Osteoblast (primary cell): ENCODE data around the gene COL13A1. TPM values are rescaled to one million over a fixed set of nuclear protein-coding genes. Genes with fewer than 3 reads are reported as not detected.
A peak's percentile ranks its signal among the peaks of the same experiment; 100 is the strongest.

Experiments
- DNase-seq: peaks from one replicate; pipeline ENCODE4 v3.0.0; 2011; ENCODE audit warnings: low spot score, mixed read lengths; ENCODE audit not compliant: insufficient read length; ENCODE audit errors: missing footprints
- H2AFZ ChIP-seq: 2 replicates; pipeline ENCODE4 v1.6.0; 2011; ENCODE audit warnings: mild to moderate bottlenecking, low read length
- H3K27ac ChIP-seq: 2 replicates; pipeline ENCODE4 v1.5.1; 2011; ENCODE audit warnings: mild to moderate bottlenecking, low read depth, low read length, moderate library complexity
- H3K27me3 ChIP-seq: 2 replicates; pipeline ENCODE4 v1.6.0; 2012; ENCODE audit warnings: mild to moderate bottlenecking, control low read depth, inconsistent platforms, low read length, moderate library complexity; ENCODE audit not compliant: insufficient read depth
- H3K36me3 ChIP-seq: 2 replicates; pipeline ENCODE4 v1.5.1; 2011; ENCODE audit warnings: mild to moderate bottlenecking, low read length, control low read depth, moderate library complexity; ENCODE audit not compliant: insufficient read depth
- H3K4me1 ChIP-seq: 2 replicates; pipeline ENCODE4 v1.5.1; 2011; ENCODE audit warnings: mild to moderate bottlenecking, low read length, control low read depth, moderate library complexity; ENCODE audit not compliant: insufficient read depth
- H3K4me2 ChIP-seq: 2 replicates; pipeline ENCODE4 v1.6.0; 2011; ENCODE audit warnings: mild to moderate bottlenecking, low read length; ENCODE audit not compliant: insufficient read depth
- H3K4me3 ChIP-seq: fragments of 200-600 bp; sonication (generic); 3 replicates; pipeline ENCODE4 v1.5.1; 2012; ENCODE audit warnings: mild to moderate bottlenecking, low read length, inconsistent platforms; ENCODE audit not compliant: insufficient read depth
- H3K79me2 ChIP-seq: 2 replicates; pipeline ENCODE4 v1.6.0; 2012; ENCODE audit warnings: mild to moderate bottlenecking, low read length, control low read depth, inconsistent platforms; ENCODE audit not compliant: insufficient read depth
- H3K9me3 ChIP-seq: 2 replicates; pipeline ENCODE4 v1.5.1; 2011; ENCODE audit warnings: low read depth, low read length, control low read depth
- H4K20me1 ChIP-seq: 2 replicates; pipeline ENCODE4 v1.6.0; 2012; ENCODE audit warnings: mild to moderate bottlenecking, low read length, control low read depth; ENCODE audit not compliant: insufficient read depth
- total RNA-seq: library from RNA; depleted of rRNA; stranded (reverse); fragments of >200 nt; gene quantifications from 2 replicates; pipeline ENCODE4 v1.2.3, GENCODE V29; 2012
- TF ChIP-seq, protein P1 (sequence below): IDR thresholded peaks from 2 replicates; pipeline ENCODE4 v1.5.1; 2011; ENCODE audit warnings: mild to moderate bottlenecking, low read depth, low read length, moderate library complexity; ENCODE audit errors: extremely low read depth

COL13A1 gene
- total RNA-seq, 1 donor = 1.1 TPM

DNA sequence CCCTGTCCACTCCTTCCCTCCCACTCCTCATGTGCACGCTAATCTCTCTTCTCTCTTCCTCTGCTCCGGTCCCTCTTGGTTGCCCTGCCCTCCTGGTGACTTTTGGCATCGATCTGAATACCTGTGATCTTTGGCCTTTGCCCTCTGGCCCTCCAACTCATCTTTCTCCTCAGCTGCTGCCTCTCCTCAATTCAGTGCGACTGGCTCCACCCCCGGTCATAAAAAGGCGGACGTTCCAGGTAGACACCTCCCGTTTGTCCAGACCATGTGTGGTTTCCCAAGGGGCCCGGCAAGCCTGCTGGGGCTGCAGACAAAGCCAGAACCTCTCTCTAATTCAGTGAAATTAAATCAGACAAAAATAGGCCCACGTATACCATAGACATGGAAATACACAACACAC is 96.8 kb downstream of the COL13A1 start:
- Histone ChIP-seq H3K27me3 (no peaks in the 10 kb centered on the region), H3K79me2 (no peaks in the 10 kb centered on the region), H3K36me3 (no peaks in the 10 kb centered on the region), H3K4me2 (no peak overlapping the region), H3K4me3 (no peak overlapping the region), H2AFZ (no peak overlapping the region), H3K4me1 (no peaks in the 10 kb centered on the region), H3K27ac (no peak overlapping the region), H4K20me1 (no peaks in the 10 kb centered on the region), H3K9me3 (no peaks in the 10 kb centered on the region)
- DNase-seq = peak; percentile 41
- TF ChIP-seq, protein P1, sequence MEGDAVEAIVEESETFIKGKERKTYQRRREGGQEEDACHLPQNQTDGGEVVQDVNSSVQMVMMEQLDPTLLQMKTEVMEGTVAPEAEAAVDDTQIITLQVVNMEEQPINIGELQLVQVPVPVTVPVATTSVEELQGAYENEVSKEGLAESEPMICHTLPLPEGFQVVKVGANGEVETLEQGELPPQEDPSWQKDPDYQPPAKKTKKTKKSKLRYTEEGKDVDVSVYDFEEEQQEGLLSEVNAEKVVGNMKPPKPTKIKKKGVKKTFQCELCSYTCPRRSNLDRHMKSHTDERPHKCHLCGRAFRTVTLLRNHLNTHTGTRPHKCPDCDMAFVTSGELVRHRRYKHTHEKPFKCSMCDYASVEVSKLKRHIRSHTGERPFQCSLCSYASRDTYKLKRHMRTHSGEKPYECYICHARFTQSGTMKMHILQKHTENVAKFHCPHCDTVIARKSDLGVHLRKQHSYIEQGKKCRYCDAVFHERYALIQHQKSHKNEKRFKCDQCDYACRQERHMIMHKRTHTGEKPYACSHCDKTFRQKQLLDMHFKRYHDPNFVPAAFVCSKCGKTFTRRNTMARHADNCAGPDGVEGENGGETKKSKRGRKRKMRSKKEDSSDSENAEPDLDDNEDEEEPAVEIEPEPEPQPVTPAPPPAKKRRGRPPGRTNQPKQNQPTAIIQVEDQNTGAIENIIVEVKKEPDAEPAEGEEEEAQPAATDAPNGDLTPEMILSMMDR = no peak

DNA sequence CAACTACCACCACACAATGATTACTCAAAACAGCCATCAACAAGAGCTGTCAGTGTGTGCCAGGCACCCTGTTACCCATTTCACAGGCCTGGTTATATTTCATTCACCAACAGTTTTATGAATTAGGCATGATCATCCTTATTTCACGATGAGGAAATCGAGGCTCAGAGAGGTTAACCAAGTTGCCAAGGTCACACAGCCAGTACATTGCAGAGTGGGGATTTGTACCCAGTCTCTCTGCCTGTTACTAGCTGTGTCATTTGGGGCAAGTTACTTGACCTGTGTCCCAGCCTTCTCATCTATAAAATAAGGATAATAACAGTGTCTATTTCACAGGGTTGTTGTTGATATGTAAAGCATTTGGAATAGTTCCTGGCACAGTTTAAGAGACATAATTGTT is 97.2 kb downstream of the COL13A1 start:
- Histone ChIP-seq H3K27me3 (no peaks in the 10 kb centered on the region), H3K27ac (no peak overlapping the region), H3K4me1 (no peaks in the 10 kb centered on the region), H3K4me2 (no peak overlapping the region), H3K4me3 (no peak overlapping the region), H3K9me3 (no peaks in the 10 kb centered on the region), H2AFZ (no peak overlapping the region), H4K20me1 (no peaks in the 10 kb centered on the region), H3K36me3 (no peaks in the 10 kb centered on the region), H3K79me2 (no peaks in the 10 kb centered on the region)
- TF ChIP-seq, protein P1 = no peak
- DNase-seq = peak; percentile 5

DNA sequence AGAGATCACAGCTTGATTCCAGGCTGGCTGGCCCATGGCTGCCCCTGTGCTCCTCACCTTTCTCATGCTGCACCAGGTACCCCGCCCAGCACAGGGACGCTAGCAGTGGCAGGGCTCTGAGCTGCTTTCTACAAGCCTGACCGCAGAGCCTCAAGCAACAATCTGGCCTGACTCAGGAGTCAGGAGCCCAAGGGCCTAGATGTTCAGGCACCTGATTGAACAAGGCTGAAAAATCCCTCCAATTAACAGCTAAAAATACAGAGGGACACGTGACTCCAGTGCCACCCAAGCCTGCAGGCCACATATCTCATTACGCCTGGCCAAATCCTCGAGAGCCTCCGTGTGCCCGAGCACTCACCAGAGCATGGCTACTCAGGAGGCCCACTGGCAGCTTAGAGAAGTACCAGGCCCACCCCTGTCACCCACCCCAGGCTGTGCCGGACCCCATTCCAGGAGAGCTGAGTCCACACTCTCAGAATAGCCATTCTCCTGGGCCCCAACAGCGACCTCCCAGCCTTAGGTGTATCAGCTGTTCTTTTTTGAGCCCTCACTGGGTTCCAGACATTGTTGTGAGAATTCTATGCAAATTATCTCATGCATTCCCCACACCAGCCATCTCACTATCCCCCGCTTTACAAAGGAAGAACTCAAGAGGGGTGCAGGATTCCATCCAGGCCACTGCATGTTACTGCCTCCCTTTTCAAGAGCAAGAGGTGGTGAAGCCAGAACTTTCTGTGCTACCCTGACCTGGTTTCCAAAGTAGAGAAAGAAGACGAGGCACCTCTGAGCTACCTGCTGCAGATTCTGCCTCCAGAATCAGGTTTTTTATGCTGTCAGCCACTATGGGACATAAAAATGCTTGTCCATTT is 98.3 kb downstream of the COL13A1 start:
- H3K27ac ChIP-seq = no peak overlapping the region
- TF ChIP-seq, protein P1 = no peak
- H4K20me1 ChIP-seq = no peaks in the 10 kb centered on the region
- peak; percentile 81 for DNase-seq
- no peaks in the 10 kb centered on the region for H3K9me3 ChIP-seq
- H3K4me1 ChIP-seq = no peaks in the 10 kb centered on the region
- H3K4me2 ChIP-seq = no peak overlapping the region
- no peak overlapping the region for H2AFZ ChIP-seq
- no peaks in the 10 kb centered on the region for H3K79me2 ChIP-seq
- H3K36me3 ChIP-seq = no peaks in the 10 kb centered on the region
- H3K4me3 ChIP-seq = no peak overlapping the region
- H3K27me3 ChIP-seq = no peaks in the 10 kb centered on the region

DNA sequence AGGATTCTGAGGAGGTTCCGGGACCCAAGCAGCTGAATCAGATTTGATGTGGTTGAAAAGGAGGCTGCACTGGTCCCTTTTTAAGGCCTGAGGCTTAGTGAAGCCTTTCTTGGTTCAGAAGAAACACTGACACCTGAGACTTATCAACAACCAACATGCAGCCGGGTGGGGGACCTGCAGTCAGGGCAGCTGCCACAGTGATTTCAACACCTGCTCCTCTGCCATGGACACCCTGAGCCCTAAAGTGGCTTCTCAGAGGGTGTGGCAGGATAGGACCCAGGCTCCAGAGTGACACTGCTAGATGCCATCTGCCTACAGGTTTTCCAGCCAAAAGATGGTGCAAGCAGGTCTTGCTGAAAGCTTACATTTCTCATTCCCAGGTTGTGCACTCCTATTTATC is 99.3 kb downstream of the COL13A1 start:
- peak; percentile 60 for DNase-seq
- H3K79me2 ChIP-seq = no peaks in the 10 kb centered on the region
- TF ChIP-seq, protein P1 = no peak
- no peak overlapping the region for H3K4me3 ChIP-seq
- no peaks in the 10 kb centered on the region for H3K9me3 ChIP-seq
- H2AFZ ChIP-seq = no peak overlapping the region
- H3K27me3 ChIP-seq = no peaks in the 10 kb centered on the region
- H3K36me3 ChIP-seq = no peaks in the 10 kb centered on the region
- no peak overlapping the region for H3K4me2 ChIP-seq
- no peaks in the 10 kb centered on the region for H4K20me1 ChIP-seq
- no peaks in the 10 kb centered on the region for H3K4me1 ChIP-seq
- H3K27ac ChIP-seq = no peak overlapping the region
